Measurements from ENCODE around the gene FTL. TPM values are rescaled to one million over a fixed set of nuclear protein-coding genes. Genes with fewer than 3 reads are reported as not detected.

Gene FTL
- total RNA-seq, 2 donors from 2014 or later = 1,784 to 3,181 TPM

DNA sequence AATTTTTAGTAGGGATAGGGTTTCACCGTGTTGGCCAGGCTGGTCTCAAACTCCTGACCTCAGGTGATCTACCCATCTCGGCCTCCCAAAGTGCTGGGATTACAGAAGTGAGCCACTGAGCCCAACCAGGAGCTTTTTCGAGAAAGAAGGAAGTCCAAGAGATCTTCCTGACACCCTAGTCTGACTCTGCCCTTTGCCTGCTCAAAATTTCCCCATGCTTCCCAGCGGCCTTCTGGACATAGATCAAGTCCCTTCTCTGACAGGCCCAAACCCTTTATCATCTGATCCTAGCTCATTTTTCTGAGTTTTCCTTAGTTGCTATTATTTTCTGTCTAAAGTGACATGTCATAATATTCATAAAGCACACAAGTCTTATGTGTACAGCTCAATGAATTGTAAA, 12.0 kb upstream of the FTL start:
- Mint-ChIP-seq H3K27me3 (ENCODE audit: insufficient read depth) (peaks cover 7% of the 10 kb centered on the region), H3K4me3 (no peak overlapping the region), H3K4me1 (peaks cover 14% of the 10 kb centered on the region), H3K27ac (no peak overlapping the region), H3K36me3 (ENCODE audit: low read depth) (peaks cover 24% of the 10 kb centered on the region), H3K9me3 (no peaks in the 10 kb centered on the region)
- H3K4me3 ChIP-seq (ENCODE audit: low read length) = no peak overlapping the region
- TF ChIP-seq, protein P1, sequence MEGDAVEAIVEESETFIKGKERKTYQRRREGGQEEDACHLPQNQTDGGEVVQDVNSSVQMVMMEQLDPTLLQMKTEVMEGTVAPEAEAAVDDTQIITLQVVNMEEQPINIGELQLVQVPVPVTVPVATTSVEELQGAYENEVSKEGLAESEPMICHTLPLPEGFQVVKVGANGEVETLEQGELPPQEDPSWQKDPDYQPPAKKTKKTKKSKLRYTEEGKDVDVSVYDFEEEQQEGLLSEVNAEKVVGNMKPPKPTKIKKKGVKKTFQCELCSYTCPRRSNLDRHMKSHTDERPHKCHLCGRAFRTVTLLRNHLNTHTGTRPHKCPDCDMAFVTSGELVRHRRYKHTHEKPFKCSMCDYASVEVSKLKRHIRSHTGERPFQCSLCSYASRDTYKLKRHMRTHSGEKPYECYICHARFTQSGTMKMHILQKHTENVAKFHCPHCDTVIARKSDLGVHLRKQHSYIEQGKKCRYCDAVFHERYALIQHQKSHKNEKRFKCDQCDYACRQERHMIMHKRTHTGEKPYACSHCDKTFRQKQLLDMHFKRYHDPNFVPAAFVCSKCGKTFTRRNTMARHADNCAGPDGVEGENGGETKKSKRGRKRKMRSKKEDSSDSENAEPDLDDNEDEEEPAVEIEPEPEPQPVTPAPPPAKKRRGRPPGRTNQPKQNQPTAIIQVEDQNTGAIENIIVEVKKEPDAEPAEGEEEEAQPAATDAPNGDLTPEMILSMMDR (conservative IDR thresholded peaks at IDR 0.05) = no peak
- 82 to 89% methylated on average over 4 of the region's 4 CpGs for WGBS, 2 experiments (ENCODE audit: insufficient coverage in 1 of 2, insufficient read length in 1 of 2)
- H3K9me3 ChIP-seq (ENCODE audit: control insufficient read depth, low read length) = no peaks in the 10 kb centered on the region
- H3K36me3 ChIP-seq (ENCODE audit: control insufficient read depth, insufficient read depth, low read length) = peaks cover 22% of the 10 kb centered on the region
- H3K27ac ChIP-seq (ENCODE audit: low read depth, low read length) = no peak overlapping the region
- no peaks in the 10 kb centered on the region for H3K4me1 ChIP-seq (ENCODE audit: control insufficient read depth, insufficient read depth, low read length)
- no peaks in the 10 kb centered on the region for H3K27me3 ChIP-seq (ENCODE audit: control insufficient read depth, insufficient read depth, low read length, poor library complexity, severe bottlenecking)
- no peak overlapping the region for H3K9ac ChIP-seq (ENCODE audit: extremely low read depth, low read length, poor library complexity, severe bottlenecking)
- DNase-seq = no peak

DNA sequence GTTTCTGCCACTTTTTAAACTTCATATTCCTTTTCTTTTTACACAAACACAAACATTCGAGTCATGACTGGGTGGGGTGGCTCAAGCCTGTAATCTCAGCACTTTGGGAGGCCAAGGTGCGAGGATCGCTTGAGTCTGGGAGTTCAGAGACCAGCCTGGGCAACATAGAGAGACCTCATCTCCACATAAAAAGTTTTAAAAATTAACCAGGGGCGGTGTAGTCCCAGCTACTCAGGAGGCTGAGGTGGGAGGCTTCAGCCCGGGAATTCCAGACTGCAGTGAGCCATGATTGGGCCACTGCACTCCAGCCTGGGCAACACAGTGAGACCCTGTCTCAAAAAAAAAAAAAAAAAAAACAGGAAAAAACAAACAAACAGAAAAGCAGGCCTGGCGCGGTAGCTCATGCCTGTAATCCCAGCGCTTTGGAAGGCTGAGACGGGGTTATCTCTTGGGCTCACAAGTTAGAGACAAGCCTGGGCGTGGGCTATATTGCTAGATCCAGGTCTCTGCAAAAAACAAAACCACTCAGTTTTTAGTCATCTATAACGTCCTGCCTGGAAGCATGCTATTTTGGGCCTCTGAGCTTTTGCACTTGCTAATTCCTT, 11.0 kb upstream of the FTL start:
- H3K27ac ChIP-seq (ENCODE audit: low read depth, low read length) = no peak overlapping the region
- Mint-ChIP-seq H3K27me3 (ENCODE audit: insufficient read depth) (peaks cover 7% of the 10 kb centered on the region), H3K4me3 (peak overlapping the region; percentile 65), H3K27ac (peak overlapping the region; percentile 92), H3K36me3 (ENCODE audit: low read depth) (peaks cover 32% of the 10 kb centered on the region), H3K9me3 (no peaks in the 10 kb centered on the region), H3K4me1 (peaks cover 14% of the 10 kb centered on the region)
- peak overlapping the region; percentile 95 for H3K4me3 ChIP-seq (ENCODE audit: low read length)
- H3K27me3 ChIP-seq (ENCODE audit: control insufficient read depth, insufficient read depth, low read length, poor library complexity, severe bottlenecking) = no peaks in the 10 kb centered on the region
- H3K4me1 ChIP-seq (ENCODE audit: control insufficient read depth, insufficient read depth, low read length) = no peaks in the 10 kb centered on the region
- no peaks in the 10 kb centered on the region for H3K9me3 ChIP-seq (ENCODE audit: control insufficient read depth, low read length)
- no peak for DNase-seq
- 64 to 80% methylated on average over 6 to 11 of the region's 11 CpGs for WGBS, 2 experiments (ENCODE audit: insufficient coverage in 1 of 2, insufficient read length in 1 of 2)
- peak overlapping the region; percentile 91 for H3K9ac ChIP-seq (ENCODE audit: extremely low read depth, low read length, poor library complexity, severe bottlenecking)
- peaks cover 30% of the 10 kb centered on the region for H3K36me3 ChIP-seq (ENCODE audit: control insufficient read depth, insufficient read depth, low read length)
- TF ChIP-seq, protein P1 (conservative IDR thresholded peaks at IDR 0.05) = no peak

DNA sequence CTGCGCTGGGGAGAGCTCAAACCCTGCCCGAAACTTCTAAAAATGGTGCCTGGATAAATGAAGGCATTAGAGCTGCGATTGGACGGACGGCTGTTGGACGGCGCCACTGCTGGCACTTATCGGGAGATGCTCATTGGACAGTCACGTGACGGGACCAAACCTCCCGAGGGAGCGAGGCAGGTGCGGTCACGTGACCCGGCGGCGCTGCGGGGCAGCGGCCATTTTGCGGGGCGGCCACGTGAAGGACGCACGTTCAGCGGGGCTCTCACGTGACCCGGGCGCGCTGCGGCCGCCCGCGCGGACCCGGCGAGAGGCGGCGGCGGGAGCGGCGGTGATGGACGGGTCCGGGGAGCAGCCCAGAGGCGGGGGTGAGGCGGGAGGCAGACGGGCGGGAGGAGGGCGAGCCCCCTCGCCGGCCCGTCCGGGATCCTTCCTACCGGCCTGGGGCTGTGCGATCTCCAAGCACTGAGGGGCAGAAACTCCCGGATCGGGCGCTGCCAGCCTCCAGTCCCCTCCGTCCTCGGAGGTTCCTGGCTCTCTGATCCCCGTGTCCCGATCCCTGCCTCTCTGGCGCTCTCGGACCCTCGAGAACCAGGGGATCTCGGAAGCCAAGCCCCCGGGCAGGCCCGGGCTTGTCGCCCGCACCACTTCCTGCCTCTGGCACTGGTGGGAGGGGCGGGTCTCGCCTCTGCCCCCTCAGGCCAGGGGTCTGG, 10.4 kb upstream of the FTL start, which contains the start of gene BAX:
TSS of gene BAX (plus strand) at position 281 of the 713 bp plus-strand sequence. CDS start at position 335, 54 bp downstream.
- WGBS, 2 experiments (ENCODE audit: insufficient coverage in 1 of 2, insufficient read length in 1 of 2) = 0 to 2% methylated on average over 25 to 71 of the region's 71 CpGs
- Histone ChIP-seq H3K36me3 (ENCODE audit: control insufficient read depth, insufficient read depth, low read length) (peaks cover 30% of the 10 kb centered on the region), H3K27me3 (ENCODE audit: control insufficient read depth, insufficient read depth, low read length, poor library complexity, severe bottlenecking) (no peaks in the 10 kb centered on the region), H3K9me3 (ENCODE audit: control insufficient read depth, low read length) (no peaks in the 10 kb centered on the region), H3K27ac (ENCODE audit: low read depth, low read length) (peak within 1 kb of the TSS; percentile 89), H3K4me1 (ENCODE audit: control insufficient read depth, insufficient read depth, low read length) (no peaks in the 10 kb centered on the region), H3K9ac (ENCODE audit: extremely low read depth, low read length, poor library complexity, severe bottlenecking) (peak within 1 kb of the TSS; percentile 91), H3K4me3 (ENCODE audit: low read length) (peak within 1 kb of the TSS; percentile 95)
- peak; percentile 99 for DNase-seq
- peaks cover 7% of the 10 kb centered on the region for H3K27me3 Mint-ChIP-seq (ENCODE audit: insufficient read depth)
- H3K27ac Mint-ChIP-seq = peak within 1 kb of the TSS; percentile 92
- H3K4me1 Mint-ChIP-seq = peaks cover 14% of the 10 kb centered on the region
- peaks cover 36% of the 10 kb centered on the region for H3K36me3 Mint-ChIP-seq (ENCODE audit: low read depth)
- no peaks in the 10 kb centered on the region for H3K9me3 Mint-ChIP-seq
- TF ChIP-seq, protein P1 (conservative IDR thresholded peaks at IDR 0.05) = peak; percentile 37
- peak within 1 kb of the TSS; percentile 65 for H3K4me3 Mint-ChIP-seq

All from endodermal cell (in vitro differentiated cells).